Trophoblast cell (in vitro differentiated cells and primary cell): ENCODE data around the gene LALBA.

Experiments
- DNase-seq, 2 donors: peaks; one replicate each; pipeline ENCODE4 v3.0.0-alpha.2; 2016
- H2AFZ ChIP-seq: 2 replicates; pipeline ENCODE4 v1.6.1; 2013; ENCODE audit warnings: low read length, moderate library complexity, mild to moderate bottlenecking; ENCODE audit not compliant: insufficient read depth, poor library complexity
- H2AK5ac ChIP-seq: 2 replicates; pipeline ENCODE4 v1.6.1; 2013; ENCODE audit warnings: mild to moderate bottlenecking, low read length
- H2BK120ac ChIP-seq: 2 replicates; pipeline ENCODE4 v1.6.1; 2013; ENCODE audit warnings: low read length, mild to moderate bottlenecking, moderate library complexity; ENCODE audit not compliant: insufficient read depth, poor library complexity
- H2BK12ac ChIP-seq: 2 replicates; pipeline ENCODE4 v1.6.1; 2013; ENCODE audit warnings: mild to moderate bottlenecking, low read length, moderate library complexity
- H2BK5ac ChIP-seq: 2 replicates; pipeline ENCODE4 v1.6.1; 2013; ENCODE audit warnings: low read length, low read depth, moderate library complexity, mild to moderate bottlenecking; ENCODE audit not compliant: poor library complexity
- H3K14ac ChIP-seq: 2 replicates; pipeline ENCODE4 v1.6.1; 2013; ENCODE audit warnings: mild to moderate bottlenecking, low read length
- H3K18ac ChIP-seq: 2 replicates; pipeline ENCODE4 v1.6.1; 2013; ENCODE audit warnings: mild to moderate bottlenecking, low read length
- H3K23ac ChIP-seq: 2 replicates; pipeline ENCODE4 v1.6.1; 2013; ENCODE audit warnings: low read length
- H3K27ac ChIP-seq: 2 replicates; pipeline ENCODE4 v1.5.1; 2013; ENCODE audit warnings: low read depth, mild to moderate bottlenecking, inconsistent platforms, low read length, moderate library complexity
- H3K27me3 ChIP-seq: 2 replicates; pipeline ENCODE4 v1.6.1; 2013; ENCODE audit warnings: inconsistent platforms, mild to moderate bottlenecking, low read length, moderate library complexity; ENCODE audit not compliant: insufficient read depth
- H3K36me3 ChIP-seq, 2 experiments: 1 replicate in 1 of 2; 2 replicates in 1 of 2; pipeline ENCODE4 v1.6.1; 2013; ENCODE audit warnings: low read length in 2 of 2, mild to moderate bottlenecking in 2 of 2, moderate library complexity in 1 of 2; ENCODE audit not compliant: insufficient read depth in 2 of 2, control insufficient read depth in 1 of 2
- H3K4ac ChIP-seq: 2 replicates; pipeline ENCODE4 v1.6.1; 2013; ENCODE audit warnings: low read depth, mild to moderate bottlenecking, low read length, moderate library complexity
- H3K4me1 ChIP-seq, 2 experiments: 1 replicate in 1 of 2; 2 replicates in 1 of 2; pipeline ENCODE4 v1.6.1; 2013; ENCODE audit warnings: low read length in 2 of 2, mild to moderate bottlenecking in 2 of 2, moderate library complexity in 1 of 2; ENCODE audit not compliant: insufficient read depth in 2 of 2, control insufficient read depth in 1 of 2
- H3K4me2 ChIP-seq: 2 replicates; pipeline ENCODE4 v1.6.1; 2013; ENCODE audit warnings: inconsistent platforms, mild to moderate bottlenecking, low read length, moderate library complexity
- H3K4me3 ChIP-seq: 2 replicates; pipeline ENCODE4 v1.5.1; 2013; ENCODE audit warnings: mild to moderate bottlenecking, low read depth, low read length, inconsistent platforms
- H3K79me1 ChIP-seq: one replicate; pipeline ENCODE4 v1.6.1; 2013; ENCODE audit warnings: low read length
- H3K79me2 ChIP-seq: 2 replicates; pipeline ENCODE4 v1.6.1; 2013; ENCODE audit warnings: low read length, mild to moderate bottlenecking; ENCODE audit not compliant: control insufficient read depth, insufficient read depth, poor library complexity
- H3K9ac ChIP-seq: 2 replicates; pipeline ENCODE4 v1.6.1; 2013; ENCODE audit warnings: mild to moderate bottlenecking, low read length
- H3K9me3 ChIP-seq: 2 replicates; pipeline ENCODE4 v1.6.1; 2013; ENCODE audit warnings: low read depth, mild to moderate bottlenecking, control low read depth, inconsistent platforms, low read length; ENCODE audit not compliant: insufficient read depth
- H4K12ac ChIP-seq: 2 replicates; pipeline ENCODE4 v1.6.1; 2013; ENCODE audit warnings: low read depth, mild to moderate bottlenecking, low read length, moderate library complexity
- H4K8ac ChIP-seq: 2 replicates; pipeline ENCODE4 v1.6.1; 2013; ENCODE audit warnings: low read depth, mild to moderate bottlenecking, low read length, moderate library complexity
- H4K91ac ChIP-seq: one replicate; pipeline ENCODE4 v1.6.1; 2013; ENCODE audit warnings: low read depth, mild to moderate bottlenecking, low read length, moderate library complexity
- WGBS: extraction: QIAGEN DNeasy Blood & Tissue Kit; methylation state at CpG from one replicate; pipeline ENCODE4 v1.1.7; 2013; ENCODE audit warnings: missing lambda C conversion rate; ENCODE audit not compliant: insufficient read length, insufficient coverage; ENCODE audit errors: extremely low coverage; 5-methylcytosine and 5-hydroxymethylcytosine counted together

The LALBA gene

GRCh38 chr12:48536602-48537001 lies 33.2 kb downstream of the LALBA start:
- Histone ChIP-seq H2BK120ac (no peak overlapping the region), H3K4me2 (no peak overlapping the region), H4K91ac (no peak overlapping the region), H3K9ac (no peak overlapping the region), H3K4me1 (no peaks in the 10 kb centered on the region), H3K27me3 (no peaks in the 10 kb centered on the region), H2BK5ac (no peak overlapping the region), H4K12ac (no peak overlapping the region), H2AFZ (no peak overlapping the region), H3K27ac (no peak overlapping the region), H2AK5ac (no peak overlapping the region), H3K14ac (no peak overlapping the region), H4K8ac (no peak overlapping the region), H3K9me3 (no peaks in the 10 kb centered on the region), H3K79me1 (no peaks in the 10 kb centered on the region), H2BK12ac (no peak overlapping the region), H3K79me2 (no peaks in the 10 kb centered on the region), H3K18ac (no peak overlapping the region), H3K36me3 (no peaks in the 10 kb centered on the region), H3K4me3 (no peak overlapping the region), H3K23ac (no peak overlapping the region), H3K4ac (no peak overlapping the region)
- no CpG with 5 or more reads among the region's 1 CpG for WGBS
- DNase-seq, result no peak

GRCh38 chr12:48532601-48533000 lies 37.2 kb downstream of the LALBA start:
- Histone ChIP-seq H2AK5ac (no peak overlapping the region), H4K8ac (no peak overlapping the region), H3K9ac (no peak overlapping the region), H3K9me3 (peaks cover 5% of the 10 kb centered on the region), H3K14ac (no peak overlapping the region), H3K23ac (no peak overlapping the region), H3K4ac (no peak overlapping the region), H3K4me3 (no peak overlapping the region), H3K18ac (no peak overlapping the region), H2BK12ac (no peak overlapping the region), H3K4me1 (no peaks in the 10 kb centered on the region), H2AFZ (no peak overlapping the region), H3K79me1 (no peaks in the 10 kb centered on the region), H3K36me3 (no peaks in the 10 kb centered on the region), H3K79me2 (no peaks in the 10 kb centered on the region), H4K91ac (no peak overlapping the region), H4K12ac (no peak overlapping the region), H3K27ac (no peak overlapping the region), H3K4me2 (no peak overlapping the region), H2BK5ac (no peak overlapping the region), H2BK120ac (no peak overlapping the region), H3K27me3 (no peaks in the 10 kb centered on the region)
- DNase-seq, result no peak

- H3K36me3 ChIP-seq, result no peaks in the 10 kb centered on the region
- no peak overlapping the region for H3K23ac ChIP-seq
- H3K27me3 ChIP-seq, result no peaks in the 10 kb centered on the region
- H3K9ac ChIP-seq, result no peak overlapping the region
- H4K12ac ChIP-seq, result no peak overlapping the region
- H2BK5ac ChIP-seq, result no peak overlapping the region
- H3K79me1 ChIP-seq, result no peaks in the 10 kb centered on the region
- no peaks in the 10 kb centered on the region for H3K4me1 ChIP-seq
- H3K9me3 ChIP-seq, result peaks cover 7% of the 10 kb centered on the region
- H3K27ac ChIP-seq, result no peak overlapping the region
- no peak overlapping the region for H2AK5ac ChIP-seq
- H3K18ac ChIP-seq, result no peak overlapping the region
- no peak overlapping the region for H2BK120ac ChIP-seq
- no CpG with 5 or more reads among the region's 44 CpGs for WGBS
- H3K14ac ChIP-seq, result no peak overlapping the region
- H4K8ac ChIP-seq, result no peak overlapping the region
- H2BK12ac ChIP-seq, result no peak overlapping the region
- no peaks in the 10 kb centered on the region for H3K79me2 ChIP-seq
- no peak overlapping the region for H3K4ac ChIP-seq
- no peak overlapping the region for H3K4me3 ChIP-seq
- no peak overlapping the region for H2AFZ ChIP-seq
- H4K91ac ChIP-seq, result no peak overlapping the region
- peak; percentile 94 to 99 for DNase-seq
- no peak overlapping the region for H3K4me2 ChIP-seq
Observed at GRCh38 chr12:48527891-48528670, 41.8 kb downstream of the LALBA start.

- Histone ChIP-seq H2AFZ (no peak within 1 kb of the TSS), H3K4me3 (no peak within 1 kb of the TSS), H3K23ac (no peak within 1 kb of the TSS), H3K9ac (no peak within 1 kb of the TSS), H3K27ac (no peak within 1 kb of the TSS), H3K4me2 (no peak within 1 kb of the TSS), H2AK5ac (no peak within 1 kb of the TSS), H3K36me3 (no peaks in the 10 kb centered on the region), H3K79me2 (no peaks in the 10 kb centered on the region), H4K8ac (no peak within 1 kb of the TSS), H2BK12ac (no peak within 1 kb of the TSS), H3K79me1 (no peaks in the 10 kb centered on the region), H3K27me3 (no peaks in the 10 kb centered on the region), H3K14ac (no peak within 1 kb of the TSS), H4K12ac (no peak within 1 kb of the TSS), H3K4me1 (no peaks in the 10 kb centered on the region), H2BK5ac (no peak within 1 kb of the TSS), H3K4ac (no peak within 1 kb of the TSS), H2BK120ac (no peak within 1 kb of the TSS), H3K18ac (no peak within 1 kb of the TSS), H3K9me3 (peaks cover 7% of the 10 kb centered on the region), H4K91ac (no peak within 1 kb of the TSS)
- whole genome bisulfite sequencing, result no CpG with 5 or more reads among the region's 5 CpGs
- DNase-seq, result no peak
Observed at GRCh38 chr12:48525332-48525731, 44.5 kb downstream of the LALBA start, which contains the start of gene OR8S1. Gene OR8S1, plus strand, starts transcription at chr12:48525632. Its CDS starts 0 bp downstream, at chr12:48525632.
